Muscle layer of duodenum (tissue), 2 donors: Measurements from ENCODE around the gene CES5A.
"Not testable (repeated sequence)": the region's sequence is repeated elsewhere in the genome, so short reads cannot be mapped to it uniquely, and the experiment has no call there.

Experiments used
- H3K27ac ChIP-seq: one replicate; pipeline ENCODE4 v1.7.0; 2013; ENCODE audit warnings: mild to moderate bottlenecking, low read length
- H3K27me3 ChIP-seq: one replicate; pipeline ENCODE4 v1.7.0; 2013; ENCODE audit warnings: low read depth, mild to moderate bottlenecking, control low read depth, low read length
- H3K36me3 ChIP-seq, 2 donors: one replicate each; pipeline ENCODE4 v1.7.0; 2013; ENCODE audit warnings: low read length in 2 of 2, control low read depth in 1 of 2, mild to moderate bottlenecking in 1 of 2; ENCODE audit not compliant: insufficient read depth in 2 of 2, control insufficient read depth in 1 of 2
- H3K4me1 ChIP-seq, 2 donors: one replicate each; pipeline ENCODE4 v1.7.0; 2013; ENCODE audit warnings: low read length in 2 of 2, mild to moderate bottlenecking in 2 of 2, control low read depth in 1 of 2, moderate library complexity in 1 of 2; ENCODE audit not compliant: insufficient read depth in 2 of 2, control insufficient read depth in 1 of 2
- H3K4me3 ChIP-seq, 2 donors: one replicate each; pipeline ENCODE4 v1.7.0; 2013; ENCODE audit warnings: low read length in 2 of 2, low read depth in 1 of 2, mild to moderate bottlenecking in 1 of 2
- H3K9me3 ChIP-seq, 2 donors: one replicate each; pipeline ENCODE4 v1.7.0; 2013; ENCODE audit warnings: low read length in 2 of 2, control low read depth in 1 of 2, mild to moderate bottlenecking in 1 of 2; ENCODE audit not compliant: control insufficient read depth in 1 of 2
- donor health status: healthy.

CES5A gene

GRCh38 chr16:55825115-55825728 lies 50.0 kb downstream of the CES5A start:
- Histone ChIP-seq H3K4me3 (no peak overlapping the region), H3K27ac (no peak overlapping the region), H3K4me1 (peaks cover 0 to 6% of the 10 kb centered on the region in 2 donors), H3K27me3 (no peaks in the 10 kb centered on the region), H3K36me3 (no peaks in the 10 kb centered on the region), H3K9me3 (no peaks in the 10 kb centered on the region)

- H3K4me3 ChIP-seq, result no peak overlapping the region
- H3K4me1 ChIP-seq, result peaks cover 0 to 6% of the 10 kb centered on the region in 2 donors
- H3K36me3 ChIP-seq, result no peaks in the 10 kb centered on the region
- no peaks in the 10 kb centered on the region for H3K9me3 ChIP-seq
- no peaks in the 10 kb centered on the region for H3K27me3 ChIP-seq
- no peak overlapping the region for H3K27ac ChIP-seq
Measured at GRCh38 chr16:55824473-55825000, 50.6 kb downstream of the CES5A start.

GRCh38 chr16:55822280-55822810 lies 52.8 kb downstream of the CES5A start:
- no peaks in the 10 kb centered on the region for H3K4me1 ChIP-seq
- H3K4me3 ChIP-seq, result no peak overlapping the region
- H3K36me3 ChIP-seq, result no peaks in the 10 kb centered on the region
- H3K27ac ChIP-seq, result no peak overlapping the region
- no peaks in the 10 kb centered on the region for H3K27me3 ChIP-seq
- H3K9me3 ChIP-seq, result no peaks in the 10 kb centered on the region

GRCh38 chr16:55821210-55821609 lies 54.0 kb downstream of the CES5A start:
- no peaks in the 10 kb centered on the region for H3K9me3 ChIP-seq
- H3K27me3 ChIP-seq, result no peaks in the 10 kb centered on the region
- no peak overlapping the region for H3K4me3 ChIP-seq
- no peaks in the 10 kb centered on the region for H3K36me3 ChIP-seq
- no peak overlapping the region for H3K27ac ChIP-seq
- H3K4me1 ChIP-seq, result no peaks in the 10 kb centered on the region

- H3K4me3 ChIP-seq, result no peak overlapping the region
- H3K36me3 ChIP-seq, result no peaks in the 10 kb centered on the region
- no peaks in the 10 kb centered on the region for H3K27me3 ChIP-seq
- H3K9me3 ChIP-seq, result no peaks in the 10 kb centered on the region
- H3K4me1 ChIP-seq, result no peaks in the 10 kb centered on the region
- no peak overlapping the region for H3K27ac ChIP-seq
Measured at GRCh38 chr16:55820615-55821014, 54.6 kb downstream of the CES5A start.

- Histone ChIP-seq H3K9me3 (no peaks in the 10 kb centered on the region), H3K4me3 (no peak overlapping the region), H3K27ac (no peak overlapping the region), H3K4me1 (no peaks in the 10 kb centered on the region), H3K27me3 (no peaks in the 10 kb centered on the region), H3K36me3 (no peaks in the 10 kb centered on the region)
Measured at GRCh38 chr16:55817236-55817912, 57.8 kb downstream of the CES5A start.

- not testable (repeated sequence) for H3K9me3 ChIP-seq, H3K27ac ChIP-seq, H3K36me3 ChIP-seq, H3K4me3 ChIP-seq, H3K4me1 ChIP-seq, H3K27me3 ChIP-seq
Measured at GRCh38 chr16:55816222-55816621, 59.0 kb downstream of the CES5A start.

GRCh38 chr16:55815320-55815719 lies 59.9 kb downstream of the CES5A start:
- no peaks in the 10 kb centered on the region for H3K4me1 ChIP-seq
- H3K4me3 ChIP-seq, result no peak overlapping the region
- H3K36me3 ChIP-seq, result no peaks in the 10 kb centered on the region
- H3K27ac ChIP-seq, result no peak overlapping the region
- H3K9me3 ChIP-seq, result no peaks in the 10 kb centered on the region
- H3K27me3 ChIP-seq, result no peaks in the 10 kb centered on the region

- H3K4me1 ChIP-seq, H3K27me3 ChIP-seq, H3K27ac ChIP-seq, H3K9me3 ChIP-seq, H3K36me3 ChIP-seq, H3K4me3 ChIP-seq: not testable (repeated sequence)
Measured at GRCh38 chr16:55814174-55814573, 61.0 kb downstream of the CES5A start.

- H3K36me3 ChIP-seq, H3K4me1 ChIP-seq: not testable (repeated sequence)
Measured at GRCh38 chr16:55813730-55814129, 61.4 kb downstream of the CES5A start.

GRCh38 chr16:55812951-55813350 lies 62.2 kb downstream of the CES5A start:
- Histone ChIP-seq H3K36me3 (no peaks in the 10 kb centered on the region), H3K4me3 (no peak overlapping the region), H3K27ac (no peak overlapping the region), H3K9me3 (no peaks in the 10 kb centered on the region), H3K4me1 (no peaks in the 10 kb centered on the region), H3K27me3 (no peaks in the 10 kb centered on the region)

More at GRCh38 chr16:55813730-55814129, 61.4 kb downstream of the CES5A start:
- not testable (repeated sequence) for H3K27me3 ChIP-seq, H3K9me3 ChIP-seq, H3K27ac ChIP-seq, H3K4me3 ChIP-seq
